NCI-H2081 treated with DMSO at 0.1 percent for 48 hours (cell line): ENCODE results near the gene UNK.
"Not testable (repeated sequence)": the region's sequence is repeated elsewhere in the genome, so short reads cannot be mapped to it uniquely, and the experiment has no call there.

Experiments
- DNase-seq: peaks from one replicate; lab custom pipeline; 2025; lab: John Stamatoyannopoulos, UW

UNK gene

DNA sequence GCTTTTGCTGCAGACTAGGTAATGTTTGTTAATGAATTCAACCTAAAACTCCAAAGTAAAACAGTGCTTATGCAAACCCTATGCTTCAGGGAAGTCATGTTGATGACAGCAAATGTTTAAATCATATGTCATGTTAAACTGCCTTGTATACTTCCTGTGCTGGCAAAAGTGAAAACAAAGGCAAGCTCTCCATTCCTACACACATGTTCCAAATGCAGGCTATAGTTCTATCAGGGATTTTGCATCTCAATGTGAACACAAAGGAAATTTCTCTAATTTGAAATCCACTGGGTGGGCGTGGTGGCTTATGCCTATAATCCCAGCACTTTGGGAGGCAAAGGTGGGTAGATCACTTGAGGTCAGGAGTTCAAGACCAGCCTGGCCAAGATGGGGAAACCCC, 19.3 kb downstream of the UNK start:
- DNase-seq: no peak

DNA sequence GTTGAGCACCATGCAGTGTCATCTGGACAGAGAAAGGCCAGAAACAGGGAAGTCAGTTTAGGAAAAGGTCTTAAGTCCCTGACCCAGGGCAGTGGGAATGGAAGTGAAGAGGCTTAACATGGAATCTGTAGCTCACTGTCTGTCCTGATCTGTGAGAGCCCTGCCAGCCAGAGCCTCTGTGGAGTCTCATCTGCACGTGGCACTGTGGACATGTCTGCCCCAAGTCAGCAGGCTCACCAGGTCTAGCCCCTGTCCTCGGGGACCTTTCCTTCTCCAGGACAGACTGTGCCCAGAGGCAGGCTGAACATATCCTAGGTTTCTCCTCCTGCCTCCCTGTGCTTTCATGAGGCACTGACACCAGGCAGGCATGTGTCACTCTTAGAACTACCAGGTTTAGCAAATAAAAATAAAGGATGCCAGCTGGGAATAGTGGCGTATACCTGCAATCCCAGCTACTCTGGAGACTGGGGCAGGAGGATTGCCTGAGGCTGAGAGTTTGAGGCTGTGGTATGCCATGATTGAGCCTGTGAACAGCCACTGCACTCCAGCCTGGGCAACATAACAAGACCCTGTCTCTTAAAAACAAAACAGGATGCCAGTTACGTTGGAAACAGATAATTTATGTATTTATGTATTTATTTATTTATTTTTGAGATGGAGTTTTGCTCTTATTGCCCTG, 22.4 kb downstream of the UNK start:
- no peak for DNase-seq

DNA sequence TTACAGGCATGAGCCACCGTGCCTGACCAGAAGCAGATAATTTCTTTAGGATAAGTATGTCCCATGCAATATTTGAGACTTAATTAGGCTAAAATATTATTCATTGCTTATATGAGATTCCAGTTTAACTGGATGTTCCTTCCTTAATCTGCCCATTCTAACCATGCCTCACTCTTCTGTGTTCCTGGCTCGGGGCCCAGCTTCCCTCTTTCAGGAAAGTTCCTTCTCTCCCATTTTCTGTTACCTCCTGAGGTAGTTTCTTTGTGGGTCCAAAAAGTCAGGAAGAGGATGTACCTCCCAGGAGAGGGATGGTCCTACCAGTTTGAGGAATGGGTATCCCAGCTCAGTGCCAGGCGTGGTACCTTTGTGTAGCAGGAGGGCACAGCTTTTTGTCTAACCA, 23.3 kb downstream of the UNK start:
- DNase-seq: no peak

DNA sequence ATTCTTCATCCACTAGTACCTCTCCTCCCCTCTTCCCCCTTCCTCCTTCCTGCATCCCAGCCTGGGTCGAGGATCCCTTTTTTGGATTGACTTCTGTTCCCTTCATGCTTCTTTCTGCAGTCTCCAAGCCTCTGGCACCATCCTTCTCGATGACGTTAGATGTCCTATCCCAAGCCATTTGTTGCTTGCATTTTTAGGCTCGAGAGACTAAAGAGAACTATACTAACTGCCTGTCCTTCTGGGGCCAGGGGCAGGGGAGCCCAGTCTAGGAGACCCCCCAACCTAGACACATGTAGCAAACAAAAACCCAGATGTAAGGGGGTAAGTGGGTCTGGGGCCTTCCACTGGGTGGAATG, 23.9 kb downstream of the UNK start:
- DNase-seq: no peak

DNA sequence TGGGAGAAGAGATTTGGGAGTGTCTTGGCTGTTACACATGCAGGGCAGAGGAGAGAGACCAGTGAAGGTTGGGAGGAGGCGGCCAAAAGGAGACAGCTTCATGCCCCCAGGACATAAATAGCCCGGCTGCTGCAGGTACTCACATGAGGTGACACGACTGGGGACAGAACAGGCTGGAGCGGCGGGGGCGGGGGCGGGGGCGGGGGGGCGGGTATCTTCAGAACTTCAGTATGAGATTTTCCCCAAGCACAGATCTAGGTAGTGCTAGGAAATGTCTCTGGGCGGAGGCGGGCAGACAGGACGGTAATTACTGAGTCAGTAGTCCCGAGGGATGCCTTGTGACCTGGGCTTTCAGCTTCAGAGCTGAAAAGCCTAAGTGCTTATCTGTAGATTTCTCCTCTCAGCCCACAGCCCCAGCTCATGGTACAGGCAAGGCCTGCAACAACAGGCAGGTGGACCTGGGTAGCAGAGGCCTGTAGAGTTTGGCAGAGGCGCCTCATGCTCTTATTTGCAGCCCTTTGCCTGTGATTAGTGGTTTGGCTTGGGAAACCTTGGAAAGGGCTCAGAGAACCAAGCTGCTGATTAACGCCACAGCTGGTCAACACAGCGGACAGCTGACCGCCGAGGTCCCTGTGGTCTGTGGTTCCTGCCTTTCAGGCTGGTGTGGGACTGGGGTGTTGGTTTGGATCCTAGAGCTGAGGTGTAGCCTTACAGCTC, 24.5 kb downstream of the UNK start:
- no peak for DNase-seq

DNA sequence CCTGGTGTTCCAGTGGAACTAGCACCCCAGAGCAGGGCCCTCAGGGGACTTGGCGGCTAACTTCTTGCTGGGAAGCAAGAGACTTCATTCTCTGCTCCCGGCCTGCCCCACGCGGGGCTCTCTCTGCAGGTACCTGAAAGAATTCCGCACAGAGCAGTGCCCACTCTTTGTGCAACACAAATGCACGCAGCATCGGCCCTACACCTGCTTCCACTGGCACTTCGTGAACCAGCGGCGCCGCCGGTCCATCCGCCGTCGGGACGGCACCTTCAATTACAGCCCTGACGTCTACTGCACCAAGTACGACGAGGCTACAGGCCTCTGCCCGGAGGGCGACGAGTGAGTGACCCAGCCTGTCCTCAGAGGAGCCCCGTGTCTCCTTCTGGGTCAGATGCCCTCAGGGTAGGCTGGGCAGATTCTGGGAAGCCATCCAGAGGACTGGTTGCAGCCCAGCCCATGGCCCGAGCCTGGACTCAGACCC, 25.1 kb downstream of the UNK start:
- DNase-seq: no peak

DNA sequence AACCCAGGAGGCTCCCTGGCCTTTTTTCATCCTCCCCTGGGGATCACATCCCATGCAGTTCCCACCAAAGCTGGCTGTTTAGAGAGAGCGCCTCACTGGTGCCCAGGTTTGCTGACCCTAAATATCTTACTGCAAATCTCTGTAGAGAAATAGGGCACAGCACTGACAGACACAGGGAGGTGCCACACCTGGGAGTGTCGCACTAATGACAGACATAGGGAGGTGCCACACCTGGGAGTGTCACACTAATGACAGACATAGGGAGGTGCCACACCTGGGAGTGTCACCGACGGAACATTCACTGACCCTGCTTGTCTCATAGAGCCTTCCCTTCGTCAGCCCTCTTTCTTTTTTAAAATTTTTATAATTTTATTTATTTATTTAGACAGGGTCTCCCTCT, 25.6 kb downstream of the UNK start:
- DNase-seq: no peak

DNA sequence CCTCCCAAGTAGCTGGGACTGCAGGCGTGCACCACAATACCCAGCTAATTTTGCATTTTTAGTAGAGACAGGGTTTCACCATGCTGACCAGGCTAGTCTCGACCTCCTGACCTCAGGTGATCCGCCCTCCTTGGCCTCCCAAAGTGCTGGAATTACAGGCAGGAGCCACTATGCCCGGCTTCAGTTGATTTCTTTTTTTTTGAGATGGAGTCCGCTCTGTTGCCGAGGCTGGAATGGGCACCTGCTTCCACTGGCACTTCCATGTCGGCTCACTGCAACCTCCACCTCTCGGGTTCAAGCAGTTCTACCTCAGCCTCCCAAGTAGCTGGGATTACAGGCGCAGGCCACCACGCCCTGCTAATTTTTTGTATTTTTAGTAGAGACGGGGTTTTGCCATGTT, 26.1 kb downstream of the UNK start:
- not testable (repeated sequence) for DNase-seq

DNA sequence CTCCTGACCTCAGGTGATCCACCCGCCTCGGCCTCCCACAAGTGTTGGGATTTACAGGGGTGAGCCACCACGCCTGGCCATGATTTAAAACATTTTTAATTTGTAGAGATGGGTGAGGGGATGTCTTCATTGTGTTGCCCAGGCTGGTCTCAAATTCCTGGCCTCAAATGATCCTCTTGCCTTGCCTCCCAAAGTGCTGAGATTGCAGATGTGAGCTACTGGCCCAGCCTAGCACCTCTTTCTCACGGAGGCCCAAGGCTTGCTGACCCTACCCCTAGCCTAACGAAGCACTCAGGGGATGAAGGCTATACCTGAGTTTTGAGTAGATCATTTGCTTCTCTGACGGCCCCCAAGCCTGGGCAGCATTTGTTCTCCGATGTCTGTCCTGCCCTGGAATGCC, 26.6 kb downstream of the UNK start:
- no peak for DNase-seq

DNA sequence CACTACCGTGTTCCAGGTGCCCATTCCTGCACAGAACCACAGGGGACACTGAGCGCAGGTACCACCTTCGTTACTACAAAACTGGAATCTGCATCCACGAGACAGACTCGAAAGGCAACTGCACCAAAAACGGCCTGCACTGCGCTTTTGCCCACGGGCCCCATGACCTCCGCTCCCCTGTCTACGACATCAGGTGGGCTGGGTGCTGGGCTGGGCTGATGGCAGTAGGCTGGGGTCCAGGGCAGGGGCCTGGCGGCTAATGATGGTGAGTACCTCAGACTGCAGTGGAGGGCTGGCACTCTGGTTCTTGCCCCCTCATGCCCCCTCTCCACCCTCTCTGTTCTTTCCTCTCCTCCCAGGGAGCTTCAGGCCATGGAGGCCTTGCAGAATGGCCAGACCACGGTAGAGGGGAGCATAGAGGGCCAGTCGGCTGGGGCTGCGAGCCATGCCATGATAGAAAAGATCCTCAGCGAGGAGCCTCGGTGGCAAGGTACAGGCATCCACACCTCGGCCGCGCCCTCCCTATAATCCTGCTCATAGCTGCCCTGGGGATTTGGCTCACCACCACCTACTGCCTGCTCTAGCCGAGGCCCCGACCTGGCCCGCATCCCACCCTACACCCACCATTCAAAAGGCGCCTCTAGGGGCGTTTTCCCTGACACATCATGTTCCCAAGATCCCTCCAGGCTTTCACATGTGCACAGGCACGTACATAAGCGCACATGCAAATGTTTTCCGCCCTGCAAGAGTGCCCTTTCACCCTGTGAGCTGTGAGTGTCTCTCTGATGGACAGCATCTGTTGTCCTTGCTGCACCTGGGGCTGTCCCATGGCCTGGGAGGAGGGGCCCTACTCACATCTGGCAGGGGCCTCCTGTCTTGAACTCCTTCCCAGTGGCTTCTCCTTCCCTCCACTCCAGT, 27.7 kb downstream of the UNK start:
- DNase-seq: no peak

DNA sequence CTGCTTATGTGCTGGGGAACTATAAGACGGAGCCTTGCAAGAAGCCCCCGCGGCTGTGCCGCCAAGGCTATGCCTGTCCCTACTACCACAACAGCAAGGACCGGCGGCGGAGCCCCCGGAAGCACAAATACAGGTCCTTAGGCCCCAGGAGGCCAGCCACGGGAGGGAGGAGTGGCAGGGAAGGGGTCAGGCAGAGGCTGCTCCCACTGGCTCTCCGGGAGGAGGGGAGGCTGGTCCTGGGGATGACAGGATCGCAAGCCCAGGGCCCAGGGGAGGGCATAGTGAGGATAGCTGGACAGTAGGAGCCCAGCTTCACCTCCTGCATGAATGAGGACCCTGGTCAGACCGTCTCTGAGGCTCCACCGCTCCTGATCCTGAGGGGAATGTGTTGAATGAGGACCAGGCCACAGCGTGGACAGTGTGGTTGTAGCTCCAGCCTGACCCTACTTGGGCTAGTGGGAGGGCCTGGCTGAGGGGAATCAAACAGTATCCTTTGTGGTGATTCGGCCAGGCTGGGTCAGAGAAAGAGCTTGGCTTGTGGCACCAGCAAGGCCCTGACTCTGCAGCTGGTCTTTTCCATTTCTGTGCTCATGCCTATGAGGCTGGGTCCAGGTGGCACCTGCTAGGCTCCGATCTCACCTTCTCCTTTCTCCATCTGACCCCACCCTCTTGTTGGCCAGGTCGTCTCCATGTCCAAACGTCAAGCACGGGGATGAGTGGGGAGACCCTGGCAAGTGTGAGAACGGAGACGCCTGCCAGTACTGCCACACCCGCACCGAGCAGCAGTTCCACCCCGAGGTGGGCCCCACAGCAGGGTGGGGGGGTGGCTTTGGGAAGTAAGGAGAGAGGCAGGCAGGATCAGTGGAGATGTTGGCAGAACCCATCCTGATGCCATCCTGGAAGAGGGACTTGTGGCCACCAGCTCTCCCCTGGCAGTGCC, 28.7 kb downstream of the UNK start:
- DNase-seq: no peak

DNA sequence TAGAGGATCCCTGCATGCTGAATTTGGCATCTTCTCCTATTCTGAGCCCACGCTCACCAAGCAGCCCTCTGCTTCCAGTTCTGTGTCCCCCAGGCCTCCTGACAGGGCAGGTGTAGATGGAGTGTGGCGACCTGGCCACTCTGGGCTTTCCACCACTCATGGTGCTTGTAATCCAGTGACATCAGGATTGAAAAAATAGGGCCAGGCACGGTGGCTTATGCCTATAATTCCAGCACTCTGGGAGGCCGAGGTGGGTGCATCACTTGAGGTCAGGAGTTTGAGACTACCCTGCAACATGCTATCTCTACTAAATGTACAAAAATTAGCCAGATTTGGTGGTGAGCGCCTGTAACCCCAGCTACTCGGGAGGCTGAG, 29.4 kb downstream of the UNK start:
- DNase-seq: no peak

DNA sequence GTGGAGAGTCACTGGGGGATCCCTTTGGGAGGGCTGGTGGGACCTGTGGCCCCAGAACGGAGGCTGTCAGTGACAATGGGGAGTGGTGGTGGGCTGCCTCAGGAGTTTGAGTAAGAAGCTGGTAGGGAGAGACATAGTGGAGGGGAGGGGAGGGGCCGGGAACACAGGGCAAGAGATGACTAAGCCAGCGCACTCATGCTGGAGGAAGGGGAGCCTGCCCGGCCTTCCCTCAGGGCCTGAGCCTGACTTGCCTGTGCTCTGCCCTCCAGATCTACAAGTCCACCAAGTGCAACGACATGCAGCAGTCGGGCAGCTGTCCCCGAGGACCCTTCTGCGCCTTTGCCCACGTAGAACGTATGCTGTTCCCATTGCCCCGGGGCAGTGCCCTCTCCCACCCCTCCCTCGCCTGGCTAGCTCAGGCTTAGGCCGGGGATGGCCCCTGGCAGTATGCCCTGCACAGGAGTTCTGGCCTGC, 30.3 kb downstream of the UNK start:
- no peak for DNase-seq

DNA sequence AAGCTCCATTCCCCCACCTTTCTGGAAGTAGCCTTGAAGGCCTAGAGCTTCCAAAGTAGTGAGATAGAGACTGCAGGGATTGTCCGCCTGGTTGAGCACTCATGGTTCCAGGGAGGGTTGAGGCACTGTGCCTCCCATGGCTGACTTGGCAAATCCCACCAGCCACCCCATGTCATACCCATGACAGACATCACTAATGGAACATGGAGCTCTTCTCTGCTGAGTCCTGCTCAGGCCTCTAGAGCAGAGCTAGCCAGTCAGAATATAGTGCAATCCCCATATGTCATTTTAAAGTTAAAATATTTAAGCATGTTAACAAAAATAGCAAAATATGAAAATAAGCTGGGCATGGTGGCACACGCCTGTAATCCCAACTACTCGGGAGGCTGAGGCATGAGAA, 30.8 kb downstream of the UNK start:
- DNase-seq: no peak

DNA sequence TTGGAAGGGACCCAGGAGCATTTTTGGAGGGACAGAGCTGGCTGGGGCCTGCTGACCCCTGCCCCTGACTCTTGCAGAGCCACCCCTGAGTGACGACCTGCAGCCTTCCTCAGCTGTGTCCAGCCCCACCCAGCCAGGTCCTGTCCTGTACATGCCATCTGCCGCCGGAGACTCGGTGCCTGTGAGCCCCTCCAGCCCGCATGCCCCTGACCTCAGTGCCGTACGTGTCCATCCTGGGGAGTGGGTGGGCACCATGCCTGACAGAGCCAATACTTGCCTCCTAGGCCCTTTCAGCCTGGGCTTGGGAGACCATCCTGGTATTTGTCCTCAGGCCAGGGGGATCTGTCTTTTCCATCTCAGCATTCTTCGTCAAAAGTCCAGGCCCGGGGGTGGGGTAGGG, 32.1 kb downstream of the UNK start:
- no peak for DNase-seq

DNA sequence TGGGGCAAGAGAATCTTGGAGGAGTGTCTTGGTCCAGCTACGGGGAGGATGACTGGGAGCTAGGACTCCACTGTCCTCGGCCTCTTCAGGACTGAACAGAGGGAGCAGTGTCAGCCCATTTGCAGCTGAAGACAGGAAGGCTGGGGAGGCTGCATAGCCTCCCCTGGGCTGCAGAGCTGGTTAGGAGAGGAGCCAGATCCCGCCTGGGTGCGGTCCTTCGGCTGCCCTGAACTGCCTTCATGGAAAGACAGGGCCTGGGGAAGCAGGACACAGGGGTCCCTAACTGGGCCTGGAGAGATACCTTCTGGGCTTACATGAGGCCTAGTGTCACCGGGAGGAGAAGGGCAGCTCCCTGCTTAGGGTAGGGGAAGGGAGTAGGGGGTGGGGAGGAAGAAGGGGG, 33.0 kb downstream of the UNK start:
- no peak for DNase-seq

DNA sequence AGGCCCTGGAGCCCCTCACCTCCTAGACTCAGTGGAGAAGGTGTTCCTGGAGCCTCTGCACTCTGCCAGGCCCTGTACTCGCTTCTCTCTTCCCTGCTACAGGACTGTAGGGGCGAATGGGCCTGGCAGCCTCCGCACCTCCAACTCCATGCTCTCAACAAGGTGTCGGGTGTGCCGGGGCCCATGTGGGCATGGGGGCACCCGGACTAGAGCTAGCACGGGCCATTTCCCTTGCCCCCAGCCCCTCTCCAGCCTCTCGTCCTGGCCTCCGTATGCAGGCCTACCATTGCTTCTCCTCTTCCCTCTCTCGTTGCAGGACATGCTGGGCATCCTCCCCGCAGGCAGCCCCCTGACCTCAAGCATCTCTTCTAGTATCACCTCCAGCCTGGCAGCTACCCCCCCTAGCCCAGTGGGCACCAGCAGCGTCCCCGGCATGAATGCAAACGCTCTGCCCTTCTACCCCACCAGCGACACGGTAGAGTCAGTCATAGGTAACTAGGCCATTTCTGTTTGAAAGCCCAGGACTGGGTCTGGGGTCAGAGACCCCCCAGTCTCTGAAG, 33.8 kb downstream of the UNK start:
- DNase-seq: no peak

DNA sequence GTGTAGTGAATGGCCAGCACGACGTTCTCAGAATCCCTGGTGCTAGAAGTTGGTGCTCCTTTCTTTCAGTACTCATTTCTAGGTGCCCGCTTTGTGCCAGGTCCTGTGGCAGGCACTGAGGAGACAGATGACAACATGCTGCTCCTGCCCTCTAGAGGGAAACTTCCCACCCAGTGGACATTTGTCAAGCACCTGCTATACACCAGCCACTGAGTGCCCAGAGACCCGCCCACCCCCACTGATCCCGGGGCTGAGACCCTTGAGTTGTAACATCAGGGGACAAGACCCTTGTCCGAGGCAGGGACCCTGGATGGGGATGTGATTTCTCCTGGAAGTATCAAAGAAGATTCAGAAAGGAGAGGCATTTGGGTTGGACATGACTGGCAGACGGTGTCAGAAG, 34.5 kb downstream of the UNK start:
- DNase-seq: no peak

DNA sequence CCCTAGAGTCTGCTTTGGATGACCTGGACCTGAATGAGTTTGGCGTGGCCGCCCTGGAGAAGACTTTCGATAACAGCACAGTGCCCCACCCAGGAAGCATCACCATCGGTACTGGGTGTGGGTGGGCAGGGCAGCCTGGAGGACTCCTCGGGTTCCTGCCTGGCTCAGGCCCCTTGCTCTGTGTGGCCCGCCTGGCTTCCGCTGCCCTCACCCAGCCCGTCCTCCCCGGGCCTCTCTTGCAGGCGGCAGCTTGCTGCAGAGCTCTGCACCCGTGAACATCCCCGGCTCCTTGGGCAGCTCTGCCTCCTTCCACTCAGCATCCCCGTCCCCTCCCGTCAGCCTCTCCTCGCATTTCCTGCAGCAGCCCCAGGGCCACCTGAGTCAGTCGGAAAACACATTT, 35.1 kb downstream of the UNK start:
- DNase-seq: no peak

DNA sequence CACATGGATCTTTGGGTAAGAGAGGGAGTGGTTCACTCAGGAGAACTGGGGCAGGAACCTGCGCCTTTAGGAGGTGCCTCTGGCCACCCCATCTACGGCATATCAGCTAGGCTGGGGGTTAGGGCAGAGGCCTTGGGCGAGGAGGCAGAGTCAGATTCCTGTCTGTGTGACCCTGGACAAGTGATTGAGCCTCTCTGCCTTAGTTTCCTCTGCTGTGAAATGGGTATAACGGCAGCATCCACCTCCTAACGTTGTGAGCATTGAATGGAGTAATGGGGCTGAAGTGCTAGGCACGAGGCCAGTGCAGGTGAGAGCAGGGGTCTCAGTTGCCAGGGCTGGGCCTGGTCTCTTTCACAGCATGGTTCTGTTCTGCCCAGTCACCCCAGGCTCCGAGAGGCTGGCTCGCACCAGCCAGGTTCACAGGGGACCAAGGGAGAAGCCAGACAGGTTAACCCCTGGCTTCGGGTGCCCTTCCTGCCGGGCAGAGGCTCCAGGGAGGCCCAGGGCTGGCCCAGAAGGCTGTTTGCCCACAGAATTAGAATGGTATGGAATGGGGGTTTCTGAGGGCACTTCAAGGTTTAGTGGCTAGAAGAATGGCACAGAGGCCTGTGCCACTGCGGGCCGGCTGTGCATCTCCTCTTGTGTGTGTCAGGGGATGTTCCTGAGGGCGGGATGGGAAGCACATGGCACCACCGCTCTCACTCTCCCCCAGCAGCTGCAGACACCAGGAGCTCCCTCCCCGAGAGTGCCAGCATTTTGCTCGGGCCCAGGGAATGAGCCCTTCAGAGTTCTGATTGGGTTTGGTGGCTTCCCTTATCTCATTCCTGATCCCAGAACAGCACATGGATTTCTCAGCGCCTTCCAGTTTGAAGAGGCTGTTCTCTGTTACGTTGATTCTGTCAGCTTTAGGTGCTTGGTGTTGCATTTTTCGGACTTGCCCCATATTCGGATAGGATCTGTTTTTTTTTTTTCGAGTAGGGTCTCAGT, 35.8 kb downstream of the UNK start:
- DNase-seq: no peak
